GM19455 (cell line): Measurements from ENCODE around the gene PDHB.

Experiments used
- ATAC-seq: cut with Tn5 transposase; IDR thresholded peaks from one replicate; pipeline ENCODE4 v1.9.1; 2021; ENCODE audit not compliant: unreplicated experiment

The PDHB gene

DNA sequence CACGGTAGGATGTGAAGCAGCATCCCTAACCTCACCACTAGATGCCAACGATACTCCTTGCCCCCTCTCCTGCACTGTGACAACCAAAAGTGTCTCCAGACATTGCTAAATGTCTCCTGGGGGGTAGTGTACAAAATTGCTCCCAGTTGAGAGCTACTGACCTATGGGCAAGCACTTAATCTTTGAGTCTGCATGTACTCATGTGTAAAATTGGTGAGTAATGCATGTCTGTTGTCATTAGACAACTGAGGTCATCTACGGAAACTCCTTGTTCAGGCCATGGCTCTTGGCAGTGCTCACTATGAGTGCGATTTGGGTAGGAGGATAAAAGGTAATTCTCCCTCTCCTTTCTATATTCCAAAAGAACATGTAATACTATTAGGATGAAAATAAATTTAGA lies 29.2 kb downstream of the PDHB start:
- no peak for ATAC-seq

DNA sequence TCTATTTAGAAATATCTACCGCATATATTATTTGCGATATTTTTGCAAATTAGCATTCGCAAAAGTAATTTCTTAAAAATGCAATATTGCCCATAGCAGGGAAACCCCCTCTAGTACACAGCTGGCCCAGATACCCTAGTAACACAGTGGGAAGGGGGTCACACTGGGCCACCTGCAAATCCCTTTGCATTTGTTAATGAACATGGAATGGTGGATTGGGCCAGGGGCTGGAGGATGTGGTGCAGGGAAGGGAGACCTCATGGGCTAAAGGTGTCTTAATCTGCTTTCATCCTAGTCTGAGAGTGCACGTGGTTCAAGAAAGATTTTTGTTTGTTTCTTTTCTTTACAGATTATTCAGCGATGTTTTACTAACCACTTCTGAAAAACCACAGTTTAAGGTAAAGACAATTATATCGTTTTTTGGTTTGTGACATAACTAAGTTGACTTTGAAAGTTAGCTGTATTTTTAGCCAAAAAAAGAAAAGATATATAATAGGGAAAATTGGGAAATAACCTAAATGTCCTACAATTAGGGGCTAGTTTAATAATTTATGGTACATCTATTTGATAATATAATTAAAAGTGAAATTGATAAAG lies 30.0 kb downstream of the PDHB start:
- ATAC-seq, result no peak

DNA sequence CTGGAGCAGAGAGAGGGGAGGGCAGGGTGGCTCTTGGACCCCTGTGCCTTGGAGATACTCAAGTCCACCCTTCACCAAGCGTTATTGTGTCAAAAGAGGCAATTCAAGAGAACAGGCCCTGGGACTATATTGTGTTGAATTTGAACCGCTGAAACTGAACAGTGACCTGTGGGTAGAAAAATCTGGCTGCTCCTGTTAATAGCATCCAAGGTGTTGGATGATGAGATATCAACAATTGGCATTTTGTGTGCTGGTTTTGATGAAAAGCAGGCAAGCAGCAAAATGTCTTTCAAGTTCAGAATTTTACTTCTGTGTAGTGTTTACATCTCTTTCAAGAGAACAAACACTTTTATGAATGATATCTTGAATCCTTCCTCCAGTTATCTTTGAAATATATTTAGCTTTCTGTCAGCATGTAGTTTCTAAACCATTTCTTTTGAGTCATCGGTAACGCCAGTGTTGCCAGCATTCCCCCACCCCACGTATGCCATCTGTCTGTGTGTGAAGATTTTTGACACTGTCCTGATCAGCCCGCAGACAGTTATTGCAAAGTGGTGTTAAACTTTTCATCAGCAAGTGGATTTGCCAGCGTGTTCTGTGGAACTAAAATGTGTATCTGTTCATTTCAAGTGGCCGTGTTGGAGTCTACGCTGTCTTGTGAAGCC lies 34.8 kb downstream of the PDHB start:
- ATAC-seq, result no peak

DNA sequence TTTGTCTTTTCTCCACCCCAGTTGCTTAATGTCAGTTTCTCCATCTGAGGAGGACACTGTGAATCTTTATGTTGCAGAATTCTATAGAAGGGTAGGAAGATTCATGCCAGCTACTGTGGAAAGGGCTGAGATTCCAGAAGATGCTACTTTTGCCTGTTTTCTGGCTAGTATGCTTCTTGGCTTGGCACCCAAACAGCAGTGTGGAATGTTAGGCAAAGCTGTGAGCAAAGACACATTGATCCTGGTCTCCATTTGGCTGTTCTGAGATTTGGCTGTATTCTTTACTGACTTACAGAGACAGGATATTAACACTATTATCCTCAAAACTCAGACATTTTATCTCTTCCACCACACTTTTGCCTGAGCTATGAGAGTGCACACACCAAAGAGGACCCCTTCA lies 39.3 kb downstream of the PDHB start:
- no peak for ATAC-seq

DNA sequence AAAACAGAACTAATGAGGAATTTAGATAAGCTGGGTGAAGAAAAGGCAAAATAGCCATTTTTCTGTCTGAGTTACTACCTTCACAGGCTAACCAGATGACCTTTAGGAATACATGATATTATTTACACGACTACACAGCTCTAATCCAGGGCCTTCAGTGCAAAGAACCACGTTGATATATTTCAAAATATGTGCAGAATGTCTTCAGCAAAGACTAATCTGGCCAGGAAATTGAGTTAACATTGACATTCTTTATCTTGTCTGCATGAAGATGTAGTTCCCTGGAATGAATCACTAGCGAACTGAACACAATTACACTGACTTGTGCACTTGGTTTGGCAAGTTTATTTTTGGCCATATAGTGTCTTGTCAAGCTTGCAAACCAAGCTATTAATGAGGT lies 41.5 kb downstream of the PDHB start:
- ATAC-seq, result no peak

DNA sequence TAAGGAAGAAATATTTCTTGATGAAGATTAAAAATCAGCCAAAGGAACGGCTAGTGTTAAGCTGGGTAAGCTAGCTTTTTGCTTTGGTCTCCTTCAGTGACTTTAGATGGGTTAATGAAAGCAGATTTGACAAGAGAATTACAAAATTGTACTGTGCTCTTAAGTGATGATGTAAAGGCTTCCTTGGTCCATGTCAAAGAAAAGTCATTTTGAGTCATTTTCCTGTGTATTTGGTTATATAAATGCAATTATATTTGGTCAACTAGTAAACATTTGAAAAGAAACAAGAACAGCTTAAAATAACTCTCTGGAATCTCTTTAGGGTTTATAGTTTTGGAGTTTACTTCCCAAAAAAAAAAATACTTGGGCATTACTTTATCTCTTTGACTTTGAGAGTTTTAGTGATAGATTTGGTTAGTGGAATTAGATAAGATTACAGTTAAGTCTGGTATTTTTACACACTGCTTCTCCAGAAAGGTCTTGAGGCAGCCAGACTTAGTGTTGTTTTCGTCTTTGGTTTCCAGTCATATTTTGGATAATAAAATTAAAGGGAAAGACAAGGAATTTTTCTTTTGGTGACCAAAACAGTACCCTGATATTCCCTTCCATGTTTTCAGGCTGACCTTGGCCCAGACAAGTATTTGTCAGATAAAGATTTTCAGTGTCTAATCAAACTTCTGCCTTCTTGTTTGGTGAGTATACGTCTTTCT lies 42.3 kb downstream of the PDHB start:
- no peak for ATAC-seq

DNA sequence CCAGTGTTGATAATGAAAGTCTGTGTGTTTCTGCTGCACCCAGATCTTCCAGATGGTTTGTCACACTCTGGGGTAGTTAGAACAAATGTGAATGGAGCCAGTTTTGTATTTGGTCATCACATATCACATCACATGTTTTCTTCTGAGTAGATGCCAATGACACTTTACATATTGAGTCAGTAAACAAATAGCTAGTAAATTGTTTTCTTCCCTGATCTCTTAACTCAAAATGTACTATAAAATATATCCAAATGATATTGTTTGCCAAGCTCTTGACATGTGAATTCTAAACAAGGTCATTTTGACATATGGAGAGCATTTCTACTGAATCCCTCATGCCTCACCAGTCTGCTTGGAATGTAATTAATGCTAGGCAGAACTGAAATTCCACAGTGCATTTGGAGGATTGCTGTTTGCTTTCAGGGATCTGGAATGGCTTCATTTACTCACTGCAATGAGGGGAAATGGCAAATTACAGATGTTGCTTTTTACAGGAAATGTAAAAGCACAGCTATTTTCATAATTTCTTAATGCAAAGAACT lies 45.0 kb downstream of the PDHB start:
- no peak for ATAC-seq

DNA sequence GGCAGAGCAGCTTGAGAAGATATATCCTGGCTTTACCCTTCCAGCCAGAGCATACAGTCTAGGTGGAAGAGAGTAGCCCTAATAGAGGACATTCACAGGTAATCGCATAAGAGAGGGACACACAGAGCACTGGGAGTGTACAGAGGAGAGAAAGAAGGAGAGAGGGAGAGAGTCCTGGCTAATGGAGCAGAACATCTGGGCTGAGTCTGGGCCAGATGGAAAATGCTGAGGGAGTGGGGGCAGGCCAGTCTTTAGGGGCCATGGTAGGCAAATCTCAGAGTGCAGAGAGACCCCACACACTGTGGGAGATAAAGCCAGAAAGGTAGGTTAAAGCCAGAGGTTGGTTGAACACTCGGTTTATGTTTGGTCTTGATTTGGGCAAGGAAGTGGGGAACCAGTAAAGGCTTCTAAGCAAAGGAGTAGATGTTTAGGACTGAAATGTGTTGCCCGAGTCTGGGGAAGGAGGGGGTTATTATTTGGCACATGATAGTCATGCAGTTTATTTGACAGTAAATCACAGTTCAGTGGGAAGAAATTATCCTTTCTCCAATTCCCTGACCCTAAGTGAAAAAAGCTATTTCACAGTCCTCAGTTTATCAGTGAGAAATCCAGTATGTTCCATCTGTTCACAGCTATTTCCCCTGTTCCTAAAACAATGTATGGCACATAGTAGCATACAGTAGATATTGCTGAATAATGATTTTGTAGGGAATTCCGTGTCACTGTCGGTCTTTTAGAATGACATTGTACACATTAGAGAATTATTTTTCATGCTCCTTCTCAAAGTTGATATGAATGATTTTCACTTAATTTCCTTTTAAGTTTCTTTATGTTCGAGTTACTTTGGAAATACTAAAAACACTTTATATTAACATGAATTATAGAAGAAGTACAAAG lies 45.7 kb downstream of the PDHB start:
- no peak for ATAC-seq

DNA sequence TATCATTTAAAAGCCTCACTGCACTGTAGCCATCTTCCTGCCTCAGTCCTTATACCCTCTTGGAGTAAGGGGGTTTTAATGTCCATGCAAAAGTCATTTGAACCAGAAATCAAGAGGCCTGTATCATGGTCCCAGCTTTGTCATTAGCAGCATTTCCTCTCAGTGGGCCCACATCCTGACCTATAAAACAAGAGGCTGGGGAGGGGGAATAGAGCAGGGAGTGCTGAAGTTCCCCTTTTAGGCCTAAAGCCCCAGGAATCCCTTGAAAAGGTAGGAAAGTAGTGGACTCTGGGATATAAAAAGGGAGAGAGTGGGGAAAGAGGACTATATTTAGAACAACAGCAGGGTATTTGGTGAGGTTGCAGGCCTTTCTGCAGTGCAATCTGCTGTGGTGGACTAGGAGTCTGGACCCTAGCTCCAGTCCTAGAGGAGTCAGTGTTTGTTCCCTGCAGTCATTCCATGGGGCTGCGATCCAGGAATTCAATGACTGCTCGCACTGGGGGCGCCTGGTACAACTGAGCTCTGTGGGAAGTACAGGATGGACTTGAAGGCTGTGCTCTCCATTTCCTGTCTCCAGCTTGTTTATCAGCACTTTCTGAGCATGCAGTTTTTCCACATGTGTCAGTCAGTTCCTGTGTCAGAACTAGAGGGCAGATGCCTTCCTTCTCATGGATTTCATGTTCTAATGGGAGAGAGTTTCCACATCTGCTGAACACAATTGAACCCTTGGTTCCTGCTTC lies 46.8 kb downstream of the PDHB start:
- ATAC-seq, result no peak

DNA sequence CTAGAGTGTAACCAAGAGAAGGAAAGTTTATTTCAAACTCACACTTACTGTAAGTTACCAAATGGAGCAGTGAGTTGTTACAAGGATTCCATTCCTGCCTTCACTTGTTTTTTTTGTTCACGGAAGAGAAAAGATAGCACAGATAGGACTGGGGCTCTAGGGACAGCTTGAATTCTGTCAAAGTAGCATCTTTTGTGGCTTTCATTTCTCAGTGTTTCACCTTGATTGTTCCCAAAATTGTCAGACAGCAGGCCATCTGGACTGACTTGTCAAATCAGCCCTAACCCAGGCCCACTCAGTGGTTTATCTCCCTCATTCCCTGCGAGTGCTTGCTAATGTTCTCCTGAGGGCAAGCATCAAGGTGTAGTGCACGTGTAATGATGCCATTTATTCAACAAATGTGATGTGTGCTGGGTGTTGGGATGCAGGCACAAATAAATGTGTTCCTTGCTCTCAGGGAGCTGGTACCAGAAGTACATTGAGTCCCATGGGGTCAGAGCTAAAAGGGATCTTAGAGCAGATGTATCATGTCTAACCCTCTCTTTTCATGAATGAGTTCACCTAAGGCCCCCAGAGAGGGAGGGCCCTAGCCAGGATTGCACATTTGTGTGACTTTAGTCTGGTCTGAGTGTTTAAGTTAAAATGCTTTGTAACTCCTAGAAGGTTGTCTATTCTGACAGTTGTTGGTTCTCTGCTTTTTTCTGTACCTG lies 49.1 kb downstream of the PDHB start:
- ATAC-seq, result no peak

DNA sequence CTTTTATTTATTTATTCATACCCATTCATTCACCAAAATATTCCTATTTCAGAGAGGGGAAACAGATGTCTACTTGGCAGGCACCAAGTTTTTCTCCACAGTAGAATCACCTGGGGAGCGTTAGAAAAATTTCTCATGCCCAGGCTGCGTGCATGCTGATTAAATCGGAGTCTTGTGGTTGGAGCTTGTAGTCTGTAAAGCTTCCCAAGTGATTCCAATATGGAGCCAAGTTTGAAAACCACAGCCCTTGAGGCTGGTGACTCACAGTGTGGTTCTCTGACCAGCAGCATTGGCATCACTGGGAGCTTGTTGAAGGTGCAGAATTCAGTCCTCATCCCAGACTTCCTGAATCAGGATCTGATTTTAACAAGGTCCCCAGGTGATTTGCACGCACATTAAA lies 49.7 kb downstream of the PDHB start:
- ATAC-seq, result no peak

DNA sequence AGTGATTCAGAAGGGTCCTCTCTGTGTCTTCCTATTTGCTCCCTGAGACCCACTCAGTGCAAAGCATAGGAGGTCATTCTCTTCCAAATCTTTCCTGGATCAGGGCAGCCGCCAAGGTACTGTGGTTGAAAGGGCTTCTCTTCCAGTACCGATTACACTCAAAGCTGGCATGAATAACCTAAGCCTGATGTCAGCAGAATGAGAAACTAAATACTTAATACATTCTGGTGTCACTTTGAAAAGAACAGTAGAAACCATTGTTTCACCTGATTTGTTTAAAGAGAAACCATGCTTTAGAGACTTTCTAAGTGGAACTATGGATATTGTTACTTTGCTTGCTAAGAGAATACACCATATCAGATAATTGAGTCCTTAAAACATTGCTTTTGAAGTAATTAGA lies 50.2 kb downstream of the PDHB start:
- ATAC-seq, result no peak

DNA sequence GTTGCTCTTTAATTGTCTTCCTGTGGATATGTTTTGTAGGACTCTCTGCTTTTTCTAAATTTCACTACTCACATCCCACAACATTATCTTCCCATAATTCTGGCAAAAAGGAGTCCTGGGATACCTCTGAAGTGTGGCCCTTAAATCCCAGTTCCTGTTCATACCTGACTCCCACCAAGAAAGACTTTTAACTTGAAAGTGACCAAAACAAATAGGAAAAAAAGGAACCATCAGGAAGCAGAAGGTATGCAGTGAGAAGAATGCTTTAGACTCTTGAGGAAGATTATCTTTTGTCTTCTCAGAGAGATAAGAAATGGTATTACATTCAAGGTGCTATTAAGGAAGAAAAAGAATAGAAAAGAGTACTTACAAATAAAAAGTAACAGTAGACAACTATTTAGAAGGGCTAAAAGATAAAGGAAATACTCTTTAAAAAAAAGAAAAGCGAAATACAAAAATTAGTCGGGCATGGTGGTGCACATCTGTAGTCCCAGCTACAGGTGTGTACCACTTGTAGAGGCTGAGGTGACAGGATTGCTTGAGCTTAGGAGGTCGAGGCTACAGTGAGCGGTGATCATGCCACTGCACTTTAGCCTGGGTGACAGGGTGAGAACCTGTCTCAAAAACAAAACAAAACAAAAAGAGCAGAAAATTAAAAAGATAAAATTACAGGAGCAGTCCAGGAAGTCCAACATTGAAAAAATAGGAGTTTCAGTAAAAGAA lies 54.1 kb downstream of the PDHB start:
- ATAC-seq, result no peak

DNA sequence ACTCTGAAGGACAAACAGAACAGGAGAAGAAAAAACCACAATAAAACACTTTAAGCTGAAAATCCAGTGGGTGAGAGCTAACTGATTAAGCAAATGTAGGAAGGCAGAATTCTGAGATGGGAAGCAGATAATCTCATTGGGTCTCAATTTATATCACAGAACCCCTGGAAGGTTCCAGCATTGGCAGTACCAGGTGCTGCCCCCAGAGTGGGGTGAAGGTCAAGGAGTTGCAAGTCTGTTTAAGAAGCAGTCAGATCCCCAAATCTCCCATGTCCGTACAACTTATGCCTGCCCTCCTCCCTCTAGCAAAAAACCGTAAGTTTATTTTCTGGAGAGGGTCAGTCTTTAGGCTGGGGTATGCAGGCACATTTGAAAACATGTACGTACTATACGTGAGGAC lies 55.9 kb downstream of the PDHB start:
- no peak for ATAC-seq
